Keratinocyte (primary cell): Measurements from ENCODE around the gene NTN1.

Experiments
- EZH2 ChIP-seq: IDR thresholded peaks from one replicate; pipeline ENCODE4 v1.6.1; 2012; ENCODE audit warnings: inconsistent platforms, mild to moderate bottlenecking, low read length, moderate library complexity
- TF ChIP-seq, protein P1 (sequence below), 3 experiments: IDR thresholded peaks in 1 of 3; conservative IDR thresholded peaks in 1 of 3; optimal IDR thresholded peaks in 1 of 3; 2 replicates in 2 of 3; 3 replicates in 1 of 3; pipeline versions ENCODE3 to v1.5.1; 2011; ENCODE audit warnings: low read length in 3 of 3, mild to moderate bottlenecking in 3 of 3, moderate library complexity in 2 of 3, control low read depth in 1 of 3, inconsistent platforms in 1 of 3; ENCODE audit not compliant: insufficient read depth in 2 of 3; ENCODE audit errors: extremely low read depth in 1 of 3

GRCh38 chr17:9244066-9245052 is 223.0 kb downstream of the NTN1 start:
- TF ChIP-seq, protein P1, sequence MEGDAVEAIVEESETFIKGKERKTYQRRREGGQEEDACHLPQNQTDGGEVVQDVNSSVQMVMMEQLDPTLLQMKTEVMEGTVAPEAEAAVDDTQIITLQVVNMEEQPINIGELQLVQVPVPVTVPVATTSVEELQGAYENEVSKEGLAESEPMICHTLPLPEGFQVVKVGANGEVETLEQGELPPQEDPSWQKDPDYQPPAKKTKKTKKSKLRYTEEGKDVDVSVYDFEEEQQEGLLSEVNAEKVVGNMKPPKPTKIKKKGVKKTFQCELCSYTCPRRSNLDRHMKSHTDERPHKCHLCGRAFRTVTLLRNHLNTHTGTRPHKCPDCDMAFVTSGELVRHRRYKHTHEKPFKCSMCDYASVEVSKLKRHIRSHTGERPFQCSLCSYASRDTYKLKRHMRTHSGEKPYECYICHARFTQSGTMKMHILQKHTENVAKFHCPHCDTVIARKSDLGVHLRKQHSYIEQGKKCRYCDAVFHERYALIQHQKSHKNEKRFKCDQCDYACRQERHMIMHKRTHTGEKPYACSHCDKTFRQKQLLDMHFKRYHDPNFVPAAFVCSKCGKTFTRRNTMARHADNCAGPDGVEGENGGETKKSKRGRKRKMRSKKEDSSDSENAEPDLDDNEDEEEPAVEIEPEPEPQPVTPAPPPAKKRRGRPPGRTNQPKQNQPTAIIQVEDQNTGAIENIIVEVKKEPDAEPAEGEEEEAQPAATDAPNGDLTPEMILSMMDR (optimal IDR thresholded peaks at IDR 0.05 in 1 of 3, IDR thresholded peaks at IDR 0.05 in 1 of 3, conservative IDR thresholded peaks at IDR 0.05 in 1 of 3; ENCODE audit: extremely low read depth in 1 of 3, insufficient read depth in 2 of 3, low read length in 3 of 3), result no peak
- no peak for TF ChIP-seq EZH2
